GM06990 (cell line): Measurements from ENCODE around the gene IQSEC3.
"Not testable (repeated sequence)": the region's sequence is repeated elsewhere in the genome, so short reads cannot be mapped to it uniquely, and the experiment has no call there.

Experiments
- DNase-seq: peaks from one replicate; pipeline ENCODE4 v3.0.0-alpha.2; 2011; ENCODE audit not compliant: insufficient read length; ENCODE audit errors: extremely low read depth
- H3K27me3 ChIP-seq: replicated peaks from 2 replicates; pipeline ENCODE4 v1.6.0; 2011; ENCODE audit warnings: low read length; ENCODE audit not compliant: control insufficient read depth, insufficient read depth
- H3K36me3 ChIP-seq: 2 replicates; pipeline ENCODE4 v1.5.1; 2011; ENCODE audit warnings: low read length; ENCODE audit not compliant: control insufficient read depth, insufficient read depth
- H3K4me3 ChIP-seq: replicated peaks from 2 replicates; pipeline ENCODE4 v1.5.1; 2011; ENCODE audit warnings: low read depth, mild to moderate bottlenecking, control low read depth, low read length
- TF ChIP-seq, protein P1 (sequence below): IDR thresholded peaks from 2 replicates; pipeline ENCODE4 v1.5.1; 2011; ENCODE audit warnings: low read length, control low read depth, mild to moderate bottlenecking, inconsistent platforms; ENCODE audit not compliant: insufficient read depth, poor library complexity, severe bottlenecking

Gene IQSEC3

DNA sequence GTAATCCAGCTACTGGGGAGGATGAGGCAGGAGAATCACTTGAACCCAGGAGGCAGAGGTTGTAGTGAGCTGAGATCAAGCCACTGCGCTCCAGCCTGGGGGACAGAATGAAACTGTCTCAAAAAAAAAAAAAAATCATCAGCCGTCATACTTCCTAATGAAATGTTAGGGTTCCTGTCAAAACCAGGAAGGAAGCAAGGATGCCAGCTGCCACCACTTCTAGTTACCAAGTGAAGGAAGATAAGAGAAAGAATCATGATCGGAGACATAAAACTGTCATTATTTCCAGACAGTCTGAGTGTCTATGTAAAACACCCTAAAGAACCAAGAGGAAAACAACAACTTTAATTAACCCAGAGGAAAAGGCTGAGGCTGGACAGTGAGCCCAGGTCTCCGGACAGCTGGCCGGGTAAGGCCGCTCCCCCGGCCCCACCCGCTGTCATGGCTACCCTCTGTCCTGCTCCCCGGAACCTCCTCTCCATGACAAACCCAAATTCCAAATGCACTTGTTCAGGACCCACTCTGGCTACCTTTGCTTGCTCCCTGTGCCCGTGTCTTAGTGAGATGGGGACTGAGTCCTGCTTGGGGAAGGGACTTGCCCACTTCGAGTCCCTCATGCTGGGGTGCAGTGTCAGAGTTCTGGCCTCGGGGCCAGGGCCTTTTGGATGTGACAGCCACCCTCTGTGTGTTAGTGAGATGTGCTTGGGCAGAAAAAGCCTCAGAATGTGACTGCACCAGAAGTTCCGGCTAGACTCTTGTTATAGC is 118.4 kb downstream of the IQSEC3 start:
- H3K4me3 ChIP-seq: no peak overlapping the region
- H3K36me3 ChIP-seq: no peaks in the 10 kb centered on the region
- no peaks in the 10 kb centered on the region for H3K27me3 ChIP-seq
- no peak for DNase-seq
- TF ChIP-seq, protein P1, sequence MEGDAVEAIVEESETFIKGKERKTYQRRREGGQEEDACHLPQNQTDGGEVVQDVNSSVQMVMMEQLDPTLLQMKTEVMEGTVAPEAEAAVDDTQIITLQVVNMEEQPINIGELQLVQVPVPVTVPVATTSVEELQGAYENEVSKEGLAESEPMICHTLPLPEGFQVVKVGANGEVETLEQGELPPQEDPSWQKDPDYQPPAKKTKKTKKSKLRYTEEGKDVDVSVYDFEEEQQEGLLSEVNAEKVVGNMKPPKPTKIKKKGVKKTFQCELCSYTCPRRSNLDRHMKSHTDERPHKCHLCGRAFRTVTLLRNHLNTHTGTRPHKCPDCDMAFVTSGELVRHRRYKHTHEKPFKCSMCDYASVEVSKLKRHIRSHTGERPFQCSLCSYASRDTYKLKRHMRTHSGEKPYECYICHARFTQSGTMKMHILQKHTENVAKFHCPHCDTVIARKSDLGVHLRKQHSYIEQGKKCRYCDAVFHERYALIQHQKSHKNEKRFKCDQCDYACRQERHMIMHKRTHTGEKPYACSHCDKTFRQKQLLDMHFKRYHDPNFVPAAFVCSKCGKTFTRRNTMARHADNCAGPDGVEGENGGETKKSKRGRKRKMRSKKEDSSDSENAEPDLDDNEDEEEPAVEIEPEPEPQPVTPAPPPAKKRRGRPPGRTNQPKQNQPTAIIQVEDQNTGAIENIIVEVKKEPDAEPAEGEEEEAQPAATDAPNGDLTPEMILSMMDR: no peak

DNA sequence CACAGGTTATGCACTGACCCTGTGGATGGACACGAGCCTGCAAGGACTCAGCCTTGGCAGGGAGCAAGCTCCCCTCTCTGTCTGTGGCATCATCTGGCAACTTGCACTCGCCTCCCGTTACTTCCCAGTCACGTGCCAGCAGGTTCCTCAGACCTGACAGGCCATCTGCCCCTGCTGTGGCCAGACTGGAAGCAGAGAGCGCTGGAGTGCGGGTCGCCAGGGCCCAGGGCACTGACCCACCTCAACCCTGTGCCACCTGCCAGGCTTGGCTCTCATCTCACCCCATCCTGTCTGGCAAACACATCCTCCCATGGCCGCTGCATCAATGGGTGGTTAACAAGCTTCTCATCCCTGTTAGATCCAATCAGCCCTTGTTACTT is 119.0 kb downstream of the IQSEC3 start:
- H3K36me3 ChIP-seq: no peaks in the 10 kb centered on the region
- H3K27me3 ChIP-seq: no peaks in the 10 kb centered on the region; the same call in 1 of the 2 replicates
- TF ChIP-seq, protein P1: no peak
- DNase-seq: no peak
- no peak overlapping the region for H3K4me3 ChIP-seq

DNA sequence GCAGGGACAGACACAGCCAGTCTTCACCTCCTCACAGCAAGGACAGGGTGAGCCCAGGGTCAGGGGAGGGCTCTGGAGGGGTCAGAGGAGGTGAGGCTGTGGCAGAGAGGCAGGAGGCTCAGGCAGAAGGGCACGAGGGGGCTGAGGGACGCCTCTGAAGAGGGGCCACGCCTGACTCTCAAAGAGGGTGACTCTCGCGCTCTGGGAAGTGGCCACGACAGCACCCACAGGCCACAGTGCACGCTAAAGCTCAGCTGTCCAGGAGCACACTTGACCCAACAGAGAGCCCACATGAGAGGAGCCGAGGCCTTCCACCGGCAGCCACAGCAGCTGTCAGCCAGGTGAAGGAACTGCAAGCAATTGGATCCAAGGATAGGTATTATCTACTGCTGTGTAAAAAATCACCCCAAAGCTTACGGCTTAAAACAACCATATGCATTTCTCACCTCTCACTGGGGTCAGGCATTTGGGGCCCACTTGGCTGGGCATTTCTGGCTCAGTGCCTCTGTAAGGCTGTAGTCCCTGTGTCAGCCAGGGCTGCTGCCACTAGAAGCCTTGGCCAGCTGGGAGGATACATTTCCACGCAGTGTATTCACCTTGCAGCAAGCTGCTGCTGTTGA is 119.5 kb downstream of the IQSEC3 start:
- no peak overlapping the region for H3K4me3 ChIP-seq
- DNase-seq: no peak
- H3K36me3 ChIP-seq: no peaks in the 10 kb centered on the region
- TF ChIP-seq, protein P1: no peak
- no peaks in the 10 kb centered on the region; the same call in 1 of the 2 replicates for H3K27me3 ChIP-seq

DNA sequence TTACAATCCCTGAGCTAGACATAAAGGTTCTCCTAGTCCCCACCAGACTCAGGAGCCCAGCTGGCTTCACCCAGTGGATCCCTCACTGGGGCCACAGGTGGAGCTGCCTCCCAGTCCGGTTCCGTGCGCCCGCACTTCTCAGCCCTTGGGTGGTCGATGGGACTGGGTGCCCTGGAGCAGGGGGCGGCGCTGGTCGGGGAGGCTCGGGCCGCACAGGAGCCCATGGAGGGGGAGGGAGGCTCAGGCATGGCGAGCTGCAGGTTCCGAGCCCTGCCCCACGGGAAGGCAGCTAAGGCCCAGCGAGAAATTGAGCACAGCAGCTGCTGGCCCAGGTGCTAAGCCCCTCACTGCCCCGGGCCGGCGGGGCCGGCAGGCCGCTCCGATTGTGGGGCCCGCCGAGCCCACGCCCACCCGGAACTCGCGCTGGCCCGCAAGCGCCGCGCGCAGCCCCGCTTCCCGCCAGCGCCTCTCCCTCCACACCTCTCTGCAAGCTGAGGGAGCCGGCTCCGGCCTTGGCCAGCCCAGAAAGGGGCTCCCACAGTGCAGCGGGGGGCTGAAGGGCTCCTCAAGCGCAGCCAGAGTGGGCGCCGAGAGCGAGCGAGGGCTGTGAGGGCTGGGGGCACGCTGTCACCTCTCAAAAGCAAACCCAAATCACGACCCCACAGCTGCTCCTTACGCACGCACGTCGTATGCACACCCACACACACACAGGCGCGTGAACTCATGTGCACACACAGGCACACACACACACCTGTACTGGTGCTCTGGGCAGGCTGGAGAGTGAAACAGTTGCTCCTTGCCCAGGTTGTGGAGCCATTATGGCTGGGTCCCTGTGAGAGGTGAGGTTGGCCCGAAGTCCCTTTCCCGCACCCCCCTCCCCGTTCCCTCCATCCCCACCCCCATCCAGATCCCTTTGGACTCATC is 121.7 kb downstream of the IQSEC3 start:
- H3K27me3 ChIP-seq, H3K36me3 ChIP-seq, H3K4me3 ChIP-seq, DNase-seq: not testable (repeated sequence)

DNA sequence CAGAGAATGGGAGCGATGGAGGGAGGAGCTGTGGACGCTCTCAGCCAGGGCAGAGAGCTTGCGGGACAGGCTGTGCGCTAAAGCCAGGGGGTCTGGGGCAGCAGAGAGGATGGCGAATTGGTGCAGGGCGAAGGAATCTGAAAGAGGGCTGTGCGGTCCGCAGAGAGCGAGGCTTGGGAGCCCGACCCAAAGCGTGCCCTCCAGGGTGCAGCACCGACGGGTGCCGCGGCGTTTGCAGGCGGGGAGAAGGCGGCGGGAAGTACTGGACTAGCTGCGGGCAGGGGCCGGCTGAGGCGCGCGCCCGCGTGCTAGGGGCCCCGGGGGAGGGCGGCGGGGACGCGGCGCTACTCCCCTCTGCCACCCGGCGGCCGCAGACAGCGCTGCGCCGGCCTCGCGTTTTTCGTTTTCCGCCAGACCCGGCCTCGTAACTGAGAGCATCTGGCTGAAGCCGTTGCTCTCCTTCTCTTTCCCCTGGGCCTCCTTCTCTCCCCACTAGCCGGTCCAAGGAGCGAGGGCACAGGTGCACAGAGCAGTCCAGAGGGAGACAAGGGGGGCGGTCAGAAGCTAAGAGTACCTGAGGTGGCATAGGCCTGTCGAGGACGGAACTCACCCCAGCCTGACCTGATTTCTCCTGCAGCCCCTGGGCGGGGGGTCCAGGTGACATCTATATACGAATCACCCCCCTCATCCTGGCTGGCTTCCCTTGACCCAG is 122.5 kb downstream of the IQSEC3 start:
- Histone ChIP-seq H3K4me3 (no peak overlapping the region), H3K36me3 (no peaks in the 10 kb centered on the region), H3K27me3 (no peaks in the 10 kb centered on the region; the same call in 1 of the 2 replicates)
- TF ChIP-seq, protein P1: no peak
- peak; percentile 25 for DNase-seq
